ENCODE measurements around the gene PIM1.
"Not testable (repeated sequence)": the region's sequence is repeated elsewhere in the genome, so short reads cannot be mapped to it uniquely, and the experiment has no call there.

The PIM1 gene

GRCh38 chr6:37171970-37172812 is 2.2 kb downstream of the PIM1 start:
- DNase-seq, result peak; percentile 90

- DNase-seq, result no peak
Measured at GRCh38 chr6:37172912-37173492, 3.0 kb downstream of the PIM1 start.

- DNase-seq, result no peak
Measured at GRCh38 chr6:37173493-37174195, 3.7 kb downstream of the PIM1 start.

- DNase-seq, result no peak
Measured at GRCh38 chr6:37174196-37174514, 4.2 kb downstream of the PIM1 start.

- DNase-seq, result no peak
Measured at GRCh38 chr6:37174515-37175331, 4.8 kb downstream of the PIM1 start.

- no peak for DNase-seq
Measured at GRCh38 chr6:37175332-37176267, 5.6 kb downstream of the PIM1 start.

GRCh38 chr6:37176268-37177076 is 6.5 kb downstream of the PIM1 start:
- DNase-seq, result no peak

- DNase-seq, result no peak
Measured at GRCh38 chr6:37177077-37177934, 7.4 kb downstream of the PIM1 start.

- no peak for DNase-seq
Measured at GRCh38 chr6:37177935-37178517, 8.1 kb downstream of the PIM1 start.

GRCh38 chr6:37180075-37180474 is 10.1 kb downstream of the PIM1 start:
- DNase-seq, result no peak

- not testable (repeated sequence) for DNase-seq
Measured at GRCh38 chr6:37180610-37181009, 10.7 kb downstream of the PIM1 start.

GRCh38 chr6:37182736-37183590 is 13.0 kb downstream of the PIM1 start:
- DNase-seq, result no peak

- not testable (repeated sequence) for DNase-seq
Measured at GRCh38 chr6:37185949-37186720, 16.2 kb downstream of the PIM1 start.

GRCh38 chr6:37187321-37188022 is 17.5 kb downstream of the PIM1 start:
- DNase-seq, result no peak

- no peak for DNase-seq
Measured at GRCh38 chr6:37188962-37189510, 19.1 kb downstream of the PIM1 start.

- DNase-seq, result no peak
Measured at GRCh38 chr6:37190159-37190535, 20.2 kb downstream of the PIM1 start.

- peak; percentile 25 for DNase-seq
Measured at GRCh38 chr6:37192666-37193065, 22.7 kb downstream of the PIM1 start.
